PFSK-1 (cell line): ENCODE measurements around the gene EP400.

Experiments used
- FOXP2 ChIP-seq: optimal IDR thresholded peaks from 2 replicates; pipeline ENCODE3; 2011; ENCODE audit warnings: borderline replicate concordance, control low read depth, inconsistent platforms; ENCODE audit not compliant: insufficient read depth; ENCODE audit errors: extremely low read length, extremely low read depth
- POLR2AphosphoS5 ChIP-seq: IDR thresholded peaks from 2 replicates; pipeline ENCODE4 v1.6.1; 2012; ENCODE audit warnings: low read depth, mild to moderate bottlenecking, control low read depth, low read length, moderate library complexity
- REST ChIP-seq, 2 experiments: IDR thresholded peaks; 2 replicates each; pipeline versions ENCODE4 v1.6.1 to v1.8.0; 2011 to 2012; ENCODE audit warnings: low read depth in 2 of 2, low read length in 2 of 2, control low read depth in 1 of 2, inconsistent platforms in 1 of 2, mild to moderate bottlenecking in 1 of 2, moderate library complexity in 1 of 2; ENCODE audit not compliant: insufficient read depth in 1 of 2
- SIN3A ChIP-seq: IDR thresholded peaks from 2 replicates; pipeline ENCODE4 v1.6.1; 2012; ENCODE audit warnings: mild to moderate bottlenecking, low read length, moderate library complexity, borderline replicate concordance; ENCODE audit not compliant: insufficient read depth
- TAF1 ChIP-seq: IDR thresholded peaks from 2 replicates; pipeline ENCODE4 v1.6.1; 2012; ENCODE audit warnings: low read length, control low read depth, borderline replicate concordance; ENCODE audit not compliant: insufficient read depth

Gene EP400

GRCh38 chr12:132108211-132108832 is 158.6 kb downstream of the EP400 start:
- no peak for TF ChIP-seq SIN3A
- no peak for TF ChIP-seq FOXP2
- TF ChIP-seq TAF1 = no peak
- TF ChIP-seq REST (IDR thresholded peaks at IDR 0.05; ENCODE audit: insufficient read depth in 1 of 2, low read depth in 2 of 2, low read length in 2 of 2) = no peak
- TF ChIP-seq POLR2AphosphoS5 = no peak

GRCh38 chr12:132109741-132110140 is 160.0 kb downstream of the EP400 start:
- TF ChIP-seq FOXP2 = no peak
- TF ChIP-seq POLR2AphosphoS5 = no peak
- no peak for TF ChIP-seq SIN3A
- TF ChIP-seq TAF1 = no peak
- no peak for TF ChIP-seq REST (IDR thresholded peaks at IDR 0.05; ENCODE audit: insufficient read depth in 1 of 2, low read depth in 2 of 2, low read length in 2 of 2)

- no peak for TF ChIP-seq POLR2AphosphoS5
- TF ChIP-seq TAF1 = no peak
- no peak for TF ChIP-seq FOXP2
- no peak for TF ChIP-seq SIN3A
- TF ChIP-seq REST (IDR thresholded peaks at IDR 0.05; ENCODE audit: insufficient read depth in 1 of 2, low read depth in 2 of 2, low read length in 2 of 2) = no peak
Observed at GRCh38 chr12:132110677-132111076, 160.9 kb downstream of the EP400 start.

- TF ChIP-seq SIN3A (no peak), FOXP2 (no peak), POLR2AphosphoS5 (no peak), TAF1 (no peak), REST (IDR thresholded peaks at IDR 0.05; ENCODE audit: insufficient read depth in 1 of 2, low read depth in 2 of 2, low read length in 2 of 2) (no peak)
Observed at GRCh38 chr12:132111654-132112304, 162.0 kb downstream of the EP400 start.
